ENCODE data around the gene RPTN. TPM values are rescaled to one million over a fixed set of nuclear protein-coding genes. Genes with fewer than 3 reads are reported as not detected.

Gene RPTN
- total RNA-seq (not detected), polyA plus RNA-seq (not detected)
- long read RNA-seq, donor 1: 0 reads
- long read RNA-seq, donor 2: 0 reads
- long read RNA-seq, donor 3: 0 reads
- long read RNA-seq, donor 4: 0 reads

GRCh38 chr1:152159144-152159543 is at the start of gene RPTN:
TSS of gene RPTN (minus strand) at chr1:152159228. CDS start at chr1:152157889, 1,339 bp downstream.
- DNase-seq (no peak), ATAC-seq (no peak)
- Histone ChIP-seq H3K4me1 (ENCODE audit: control insufficient read depth, insufficient read depth, low read length) (no peaks in the 10 kb centered on the region), H3K9me3 (ENCODE audit: control insufficient read depth, low read length) (no peaks in the 10 kb centered on the region), H3K27me3 (ENCODE audit: control insufficient read depth, insufficient read depth) (no peaks in the 10 kb centered on the region), H3K4me3 (ENCODE audit: low read length) (no peak within 1 kb of the TSS), H3K27ac (ENCODE audit: low read length) (no peak within 1 kb of the TSS)
- intact Hi-C loops (cut with DNase I): no loop called here
- 88% methylated on average over 1 of the region's 1 CpG for WGBS

- intact Hi-C loops (cut with DNase I): no loop called here
- ATAC-seq (no peak), DNase-seq (no peak)
- H3K9me3 ChIP-seq (ENCODE audit: control insufficient read depth, low read length): no peaks in the 10 kb centered on the region
- H3K27me3 ChIP-seq (ENCODE audit: control insufficient read depth, insufficient read depth): no peaks in the 10 kb centered on the region
- no peak overlapping the region for H3K27ac ChIP-seq (ENCODE audit: low read length)
- H3K4me1 ChIP-seq (ENCODE audit: control insufficient read depth, insufficient read depth, low read length): no peaks in the 10 kb centered on the region
- no peak overlapping the region for H3K4me3 ChIP-seq (ENCODE audit: low read length)
Observed at GRCh38 chr1:152198982-152199381, 40.0 kb upstream of the RPTN start.

GRCh38 chr1:152197361-152197941 is 38.4 kb upstream of the RPTN start:
- Histone ChIP-seq H3K4me3 (ENCODE audit: low read length) (no peak overlapping the region), H3K4me1 (ENCODE audit: control insufficient read depth, insufficient read depth, low read length) (no peaks in the 10 kb centered on the region), H3K9me3 (ENCODE audit: control insufficient read depth, low read length) (no peaks in the 10 kb centered on the region), H3K27me3 (ENCODE audit: control insufficient read depth, insufficient read depth) (no peaks in the 10 kb centered on the region), H3K27ac (ENCODE audit: low read length) (no peak overlapping the region)
- ATAC-seq (no peak), DNase-seq (no peak)
- intact Hi-C loops (cut with DNase I): no loop called here

GRCh38 chr1:152191711-152192110 is 32.7 kb upstream of the RPTN start:
- Histone ChIP-seq H3K4me1 (ENCODE audit: control insufficient read depth, insufficient read depth, low read length) (no peaks in the 10 kb centered on the region), H3K27ac (ENCODE audit: low read length) (no peak overlapping the region), H3K4me3 (ENCODE audit: low read length) (no peak overlapping the region), H3K27me3 (ENCODE audit: control insufficient read depth, insufficient read depth) (no peaks in the 10 kb centered on the region), H3K9me3 (ENCODE audit: control insufficient read depth, low read length) (no peaks in the 10 kb centered on the region)
- intact Hi-C loops (cut with DNase I): loop anchor here in 1 of 4 donors (5.0 kb wide), 1 partner anchor 251 kb away; no protein-coding TSS in a partner anchor
- ATAC-seq (no peak), DNase-seq (no peak)

- ATAC-seq: no peak
- DNase-seq: no peak
- no peaks in the 10 kb centered on the region for H3K27me3 ChIP-seq (ENCODE audit: control insufficient read depth, insufficient read depth)
- no peaks in the 10 kb centered on the region for H3K9me3 ChIP-seq (ENCODE audit: control insufficient read depth, low read length)
- H3K4me1 ChIP-seq (ENCODE audit: control insufficient read depth, insufficient read depth, low read length): no peaks in the 10 kb centered on the region
- H3K4me3 ChIP-seq (ENCODE audit: low read length): no peak overlapping the region
- WGBS: 86% methylated on average over 5 of the region's 5 CpGs
- intact Hi-C loops (cut with DNase I): loop anchor here in 1 of 4 donors (5.0 kb wide), 1 partner anchor 251 kb away; no protein-coding TSS in a partner anchor
- H3K27ac ChIP-seq (ENCODE audit: low read length): no peak overlapping the region
Observed at GRCh38 chr1:152191260-152191659, 32.2 kb upstream of the RPTN start.

- Histone ChIP-seq H3K4me1 (ENCODE audit: control insufficient read depth, insufficient read depth, low read length) (no peaks in the 10 kb centered on the region), H3K9me3 (ENCODE audit: control insufficient read depth, low read length) (no peaks in the 10 kb centered on the region), H3K27me3 (ENCODE audit: control insufficient read depth, insufficient read depth) (no peaks in the 10 kb centered on the region), H3K4me3 (ENCODE audit: low read length) (no peak overlapping the region), H3K27ac (ENCODE audit: low read length) (no peak overlapping the region)
- WGBS: 57% methylated on average over 2 of the region's 2 CpGs
- intact Hi-C loops (cut with DNase I): loop anchor here in 1 of 4 donors (5.0 kb wide), 1 partner anchor 252 kb away; no protein-coding TSS in a partner anchor
- ATAC-seq (no peak), DNase-seq (no peak)
Observed at GRCh38 chr1:152190589-152190988, 31.6 kb upstream of the RPTN start.

GRCh38 chr1:152189657-152190442 is 30.8 kb upstream of the RPTN start:
- Histone ChIP-seq H3K9me3 (ENCODE audit: control insufficient read depth, low read length) (no peaks in the 10 kb centered on the region), H3K27me3 (ENCODE audit: control insufficient read depth, insufficient read depth) (no peaks in the 10 kb centered on the region), H3K27ac (ENCODE audit: low read length) (no peak overlapping the region), H3K4me3 (ENCODE audit: low read length) (peak overlapping the region; percentile 56), H3K4me1 (ENCODE audit: control insufficient read depth, insufficient read depth, low read length) (no peaks in the 10 kb centered on the region)
- ATAC-seq (peak; percentile 73 to 77), DNase-seq (peak; percentile 65 to 85 (median 75))
- intact Hi-C loops (cut with DNase I): loop anchor here (2.0 to 5.0 kb wide), 5 partner anchors 48 to 267 kb away; no protein-coding TSS in a partner anchor
- WGBS: 24% methylated on average over 9 of the region's 9 CpGs

GRCh38 chr1:152188673-152189591 is 29.9 kb upstream of the RPTN start:
- H3K4me1 ChIP-seq (ENCODE audit: control insufficient read depth, insufficient read depth, low read length): no peaks in the 10 kb centered on the region
- peak overlapping the region; percentile 19 for H3K27ac ChIP-seq (ENCODE audit: low read length)
- ATAC-seq (peak; percentile 78 to 87), DNase-seq (peak; percentile 79 to 92 (median 91))
- H3K4me3 ChIP-seq (ENCODE audit: low read length): peak overlapping the region; percentile 56
- intact Hi-C loops (cut with DNase I): loop anchor here (2.0 to 5.0 kb wide), 5 partner anchors 47 to 268 kb away; no protein-coding TSS in a partner anchor
- no peaks in the 10 kb centered on the region for H3K9me3 ChIP-seq (ENCODE audit: control insufficient read depth, low read length)
- 14% methylated on average over 62 of the region's 62 CpGs for whole genome bisulfite sequencing
- H3K27me3 ChIP-seq (ENCODE audit: control insufficient read depth, insufficient read depth): no peaks in the 10 kb centered on the region

GRCh38 chr1:152186556-152187285 is 27.7 kb upstream of the RPTN start:
- ATAC-seq (no peak), DNase-seq (no peak)
- intact Hi-C loops (cut with DNase I): loop anchor here (5.0 kb wide), 4 partner anchors 44 to 271 kb away; no protein-coding TSS in a partner anchor
- Histone ChIP-seq H3K4me3 (ENCODE audit: low read length) (no peak overlapping the region), H3K4me1 (ENCODE audit: control insufficient read depth, insufficient read depth, low read length) (no peaks in the 10 kb centered on the region), H3K9me3 (ENCODE audit: control insufficient read depth, low read length) (no peaks in the 10 kb centered on the region), H3K27ac (ENCODE audit: low read length) (no peak overlapping the region), H3K27me3 (ENCODE audit: control insufficient read depth, insufficient read depth) (no peaks in the 10 kb centered on the region)
- WGBS: 78% methylated on average over 5 of the region's 5 CpGs
